BJ (cell line): ENCODE data around the gene GNG4. TPM values are rescaled to one million over a fixed set of nuclear protein-coding genes. Genes with fewer than 3 reads are reported as not detected.

Source experiments
- CTCF ChIA-PET: fragments of 350-600 bp; formaldehyde crosslinking; extraction: SDS; loops from one replicate; lab custom pipeline; 2021; ENCODE audit warnings: antibody characterized with exemption, inconsistent platforms; lab: Yijun Ruan, JAX
- POLR2A ChIA-PET: fragments of 300-600 bp; sonication (Branson Sonifier 250); formaldehyde crosslinking; extraction: SDS; loops from one replicate; lab custom pipeline; 2021; ENCODE audit warnings: antibody characterized with exemption; lab: Charles Lee
- DNase-seq: peaks from one replicate; pipeline ENCODE4 v3.0.0-alpha.2; 2011; ENCODE audit warnings: low read depth
- H3K27me3 ChIP-seq: 2 replicates; pipeline ENCODE4 v1.6.0; 2011; ENCODE audit warnings: low read length; ENCODE audit not compliant: control insufficient read depth, insufficient read depth
- H3K36me3 ChIP-seq: 2 replicates; pipeline ENCODE4 v1.5.1; 2011; ENCODE audit warnings: low read length; ENCODE audit not compliant: control insufficient read depth, insufficient read depth
- H3K4me3 ChIP-seq: 2 replicates; pipeline ENCODE4 v1.5.1; 2011; ENCODE audit warnings: low read depth, mild to moderate bottlenecking, control low read depth, low read length
- polyA plus RNA-seq: library from polyadenylated mRNA; depleted of rRNA; stranded (reverse); fragments of >200 nt; gene quantifications from 2 replicates; pipeline ENCODE4 v1.2.3, GENCODE V29; 2011; rRNA removed
- small RNA-seq: library from RNA; depleted of rRNA; stranded (forward); fragments of <200 nt; gene quantifications from one replicate; pipeline ENCODE3, GENCODE V24; 2012; ENCODE audit warnings: low replicate concordance, low read depth; ENCODE audit not compliant: insufficient read length
- TF ChIP-seq, protein P1 (sequence below): IDR thresholded peaks from 2 replicates; pipeline ENCODE4 v1.5.1; 2011; ENCODE audit warnings: low read depth, mild to moderate bottlenecking, control low read depth, inconsistent platforms, low read length, moderate library complexity; ENCODE audit not compliant: insufficient read depth

The GNG4 gene
- polyA plus RNA-seq, 1 experiment, result 0.09 TPM

DNA sequence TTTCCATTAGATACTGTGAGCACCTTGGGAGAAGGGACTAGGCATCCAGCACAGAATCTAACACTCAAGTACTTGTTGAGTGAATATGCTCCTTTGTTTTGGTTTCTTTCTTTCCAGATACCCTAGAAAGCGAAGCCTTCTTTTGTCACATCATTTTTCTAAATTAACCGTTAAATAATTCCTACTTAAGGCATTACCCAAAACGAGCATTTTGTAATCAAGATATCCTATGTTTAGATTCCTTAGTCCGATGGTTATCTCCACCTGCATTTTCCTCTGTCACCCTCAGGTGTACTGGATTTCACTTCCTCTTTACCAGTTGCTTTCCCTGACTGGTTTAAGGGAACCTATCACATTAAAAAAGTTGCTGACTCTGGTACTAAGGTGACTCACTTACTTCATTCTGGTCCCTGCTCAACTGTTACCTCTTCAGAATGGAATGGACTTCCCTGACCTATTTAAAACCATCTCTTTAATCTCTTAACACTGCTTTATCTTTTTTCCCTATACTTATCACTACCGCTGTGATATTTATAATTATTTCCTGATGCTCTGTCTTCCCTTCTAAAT, 148.5 kb downstream of the GNG4 start:
- DNase-seq, result no peak
- Histone ChIP-seq H3K4me3 (no peak overlapping the region), H3K27me3 (no peaks in the 10 kb centered on the region), H3K36me3 (no peaks in the 10 kb centered on the region)
- TF ChIP-seq, protein P1, sequence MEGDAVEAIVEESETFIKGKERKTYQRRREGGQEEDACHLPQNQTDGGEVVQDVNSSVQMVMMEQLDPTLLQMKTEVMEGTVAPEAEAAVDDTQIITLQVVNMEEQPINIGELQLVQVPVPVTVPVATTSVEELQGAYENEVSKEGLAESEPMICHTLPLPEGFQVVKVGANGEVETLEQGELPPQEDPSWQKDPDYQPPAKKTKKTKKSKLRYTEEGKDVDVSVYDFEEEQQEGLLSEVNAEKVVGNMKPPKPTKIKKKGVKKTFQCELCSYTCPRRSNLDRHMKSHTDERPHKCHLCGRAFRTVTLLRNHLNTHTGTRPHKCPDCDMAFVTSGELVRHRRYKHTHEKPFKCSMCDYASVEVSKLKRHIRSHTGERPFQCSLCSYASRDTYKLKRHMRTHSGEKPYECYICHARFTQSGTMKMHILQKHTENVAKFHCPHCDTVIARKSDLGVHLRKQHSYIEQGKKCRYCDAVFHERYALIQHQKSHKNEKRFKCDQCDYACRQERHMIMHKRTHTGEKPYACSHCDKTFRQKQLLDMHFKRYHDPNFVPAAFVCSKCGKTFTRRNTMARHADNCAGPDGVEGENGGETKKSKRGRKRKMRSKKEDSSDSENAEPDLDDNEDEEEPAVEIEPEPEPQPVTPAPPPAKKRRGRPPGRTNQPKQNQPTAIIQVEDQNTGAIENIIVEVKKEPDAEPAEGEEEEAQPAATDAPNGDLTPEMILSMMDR, result no peak
- POLR2A ChIA-PET, result no interaction called here
- CTCF ChIA-PET, result no interaction called here

Small RNAs within 50 kb of the gene (small RNA-seq; reads per million reads assigned to genes)
- not detected for gene MTCO3P46
- not detected for gene MTND4LP21

Other genes starting within 250 kb of the GNG4 start
- 17.4 and 25.9 TPM in 2 replicates for gene B3GALNT2, start 145.3 kb downstream of the GNG4 start, polyA plus RNA-seq
- 7.2 and 9.5 TPM in 2 replicates for gene LYST, start 217.1 kb upstream of the GNG4 start, polyA plus RNA-seq